Endothelial cell of umbilical vein (primary cell): ENCODE measurements around the gene COQ8A. TPM values are rescaled to one million over a fixed set of nuclear protein-coding genes. Genes with fewer than 3 reads are reported as not detected.

Source experiments
- BruUV-seq: library from RNA; stranded (reverse); fragments of 400-500 nt; replicated peaks from 2 replicates; lab custom pipeline; 2021; lab: Mats Ljungman, UMichigan
- CTCF ChIA-PET: fragments of 300-600, 350-600 bp; sonication (Branson Sonifier 250); formaldehyde crosslinking; loops from one replicate; lab custom pipeline; 2021; ENCODE audit warnings: antibody characterized with exemption, inconsistent platforms; lab: Charles Lee
- POLR2A ChIA-PET: fragments of 300-600, 350-600 bp; sonication (Branson Sonifier 250); formaldehyde crosslinking; loops from one replicate; lab custom pipeline; 2021; ENCODE audit warnings: antibody characterized with exemption, inconsistent platforms; lab: Charles Lee
- DNase-seq: peaks from one replicate; pipeline ENCODE4 v3.0.0-alpha.2; 2011; ENCODE audit warnings: low read depth, low spot score
- FAIRE-seq: peaks from 2 replicates; lab custom pipeline; 2011; peaks lifted over from hg19 to GRCh38; lab: Jason Lieb, UNC
- H2AFZ ChIP-seq: 2 replicates; pipeline ENCODE4 v1.6.0; 2012; ENCODE audit warnings: low read depth, low read length, control low read depth, inconsistent platforms
- H3K27ac ChIP-seq: 2 replicates; pipeline ENCODE4 v1.5.1; 2011; ENCODE audit warnings: low read depth, mild to moderate bottlenecking, control low read depth, low read length, moderate library complexity; ENCODE audit not compliant: insufficient read depth
- H3K27me3 ChIP-seq, 2 experiments: 2 replicates each; pipeline versions ENCODE4 v1.6.0 to v1.6.1; 2011; ENCODE audit warnings: low read length in 2 of 2, mixed read lengths in 1 of 2; ENCODE audit not compliant: control insufficient read depth in 2 of 2, insufficient read depth in 2 of 2
- H3K36me3 ChIP-seq, 2 experiments: 2 replicates in 1 of 2; 3 replicates in 1 of 2; pipeline ENCODE4 v1.5.1; 2011; ENCODE audit warnings: low read length in 2 of 2, mild to moderate bottlenecking in 1 of 2, moderate library complexity in 1 of 2; ENCODE audit not compliant: control insufficient read depth in 2 of 2, insufficient read depth in 2 of 2; ENCODE audit errors: extremely low read depth in 1 of 2
- H3K4me1 ChIP-seq: 3 replicates; pipeline ENCODE4 v1.5.1; 2011; ENCODE audit warnings: mild to moderate bottlenecking, low read length; ENCODE audit not compliant: control insufficient read depth, insufficient read depth; ENCODE audit errors: extremely low read depth
- H3K4me2 ChIP-seq: 2 replicates; pipeline ENCODE4 v1.6.1; 2011; ENCODE audit warnings: low read length, control low read depth, mixed read lengths; ENCODE audit not compliant: insufficient read depth
- H3K4me3 ChIP-seq, 3 experiments: fragments of 200-600 bp in 1 of 3; sonication (generic), shearing (Covaris generic) in 1 of 3; replicated peaks in 1 of 3; 2 replicates each; pipeline ENCODE4 v1.5.1; 2011 to 2016; ENCODE audit warnings: control low read depth in 3 of 3, low read length in 3 of 3, mild to moderate bottlenecking in 2 of 3, inconsistent platforms in 1 of 3, low read depth in 1 of 3, moderate library complexity in 1 of 3; ENCODE audit not compliant: insufficient read depth in 1 of 3
- H3K79me2 ChIP-seq: 2 replicates; pipeline ENCODE4 v1.6.0; 2012; ENCODE audit warnings: low read length, inconsistent platforms; ENCODE audit not compliant: control insufficient read depth, insufficient read depth
- H3K9ac ChIP-seq: replicated peaks from 2 replicates; pipeline ENCODE3; 2011; ENCODE audit warnings: low read length, control low read depth; ENCODE audit not compliant: insufficient read depth; ENCODE audit errors: extremely low read depth
- H3K9me1 ChIP-seq: replicated peaks from 3 replicates; pipeline ENCODE4 v1.6.0; 2011; ENCODE audit warnings: mild to moderate bottlenecking, low read length; ENCODE audit not compliant: control insufficient read depth, insufficient read depth; ENCODE audit errors: extremely low read depth
- H3K9me3 ChIP-seq: replicated peaks from 2 replicates; pipeline ENCODE4 v1.5.1; 2012; ENCODE audit warnings: low read length, inconsistent platforms; ENCODE audit not compliant: control insufficient read depth, insufficient read depth
- H4K20me1 ChIP-seq: replicated peaks from 2 replicates; pipeline ENCODE3; 2011; ENCODE audit warnings: mild to moderate bottlenecking, low read length; ENCODE audit not compliant: control insufficient read depth, insufficient read depth; ENCODE audit errors: extremely low read depth
- CTCF ChIP-seq, 2 donors: IDR thresholded peaks; 1 replicate in 1 of 2; 2 replicates in 1 of 2; pipeline ENCODE4 v1.5.1; 2011; ENCODE audit warnings: low read length in 2 of 2, mild to moderate bottlenecking in 2 of 2, moderate library complexity in 2 of 2, control low read depth in 1 of 2, inconsistent platforms in 1 of 2, low read depth in 1 of 2; ENCODE audit not compliant: insufficient read depth in 1 of 2; ENCODE audit errors: extremely low read depth in 1 of 2
- EZH2 ChIP-seq: IDR thresholded peaks from 2 replicates; pipeline ENCODE4 v1.6.1; 2012; ENCODE audit warnings: borderline replicate concordance, low read depth, mild to moderate bottlenecking, moderate library complexity, low read length, inconsistent platforms; ENCODE audit not compliant: severe bottlenecking
- FOS ChIP-seq: IDR thresholded peaks from 2 replicates; pipeline ENCODE4 v1.6.1; 2011; ENCODE audit warnings: mild to moderate bottlenecking, low read length, moderate library complexity, borderline replicate concordance; ENCODE audit not compliant: insufficient read depth
- GATA2 ChIP-seq: IDR thresholded peaks from 2 replicates; pipeline ENCODE4 v1.7.0; 2011; ENCODE audit warnings: low read depth, mild to moderate bottlenecking, moderate library complexity, mixed read lengths, low read length; ENCODE audit not compliant: insufficient read length, insufficient read depth
- JUN ChIP-seq: IDR thresholded peaks from 2 replicates; pipeline ENCODE4 v1.6.1; 2011; ENCODE audit warnings: borderline replicate concordance, low read depth; ENCODE audit not compliant: insufficient read length, insufficient read depth
- MYC ChIP-seq: IDR thresholded peaks from one replicate; pipeline ENCODE4 v1.6.1; 2011; ENCODE audit warnings: mild to moderate bottlenecking, low read depth, low read length
- POLR2A ChIP-seq: IDR thresholded peaks from 2 replicates; pipeline ENCODE4 v1.6.1; 2012; ENCODE audit warnings: low read depth, mild to moderate bottlenecking, control low read depth, low read length
- POLR2AphosphoS5 ChIP-seq: IDR thresholded peaks from 2 replicates; pipeline ENCODE4 v1.6.1; 2012; ENCODE audit warnings: low read depth, mild to moderate bottlenecking, control low read depth, low read length, moderate library complexity; ENCODE audit not compliant: insufficient read depth
- dilution Hi-C: fragments of 300-500 bp; cut with MboI; formaldehyde crosslinking; loops from one replicate; pipeline ENCODE4 v1.15.0; 2019; ENCODE audit warnings: low sequenced_read_pairs; ENCODE audit not compliant: extremely low pct_ligation_motif_present
- intact Hi-C: fragments of 100-400 bp; cut with micrococcal nuclease; formaldehyde crosslinking; loops from one replicate; pipeline ENCODE4 v1.10.0; 2022
- polyA plus RNA-seq, 4 experiments: library from polyadenylated mRNA; depleted of rRNA in 3 of 4; stranded (reverse) in 3 of 4; unstranded in 1 of 4; fragments of >200 nt; gene quantifications; 2 replicates each; pipeline versions ENCODE4 v1.2.1 to v1.2.3, GENCODE V29; 2011 to 2012; ENCODE audit warnings: missing spikeins in 1 of 4
- total RNA-seq: library from RNA; stranded (reverse); gene quantifications from 2 replicates; pipeline ENCODE4 v1.2.3, GENCODE V29; 2021
- TF ChIP-seq, protein P1 (sequence below): IDR thresholded peaks from 2 replicates; pipeline ENCODE4 v1.6.1; 2011; ENCODE audit not compliant: insufficient read depth, insufficient read length

Gene COQ8A
- total and polyA plus RNA-seq, 2 donors (not counting 3 experiments of a cell fraction or from before 2014, with no cell fraction given) = 6.8 to 9.4 TPM

GRCh38 chr1:226934483-226935237 is 5.4 kb upstream of the COQ8A start:
- FAIRE-seq = no peak
- Histone ChIP-seq H3K9me3 (no peaks in the 10 kb centered on the region), H3K27me3 (no peaks in the 10 kb centered on the region), H3K36me3 (no peaks in the 10 kb centered on the region), H3K4me3 (no peak overlapping the region), H2AFZ (no peak overlapping the region), H3K4me1 (peaks cover 4% of the 10 kb centered on the region), H3K9ac (no peak overlapping the region), H3K79me2 (no peaks in the 10 kb centered on the region), H3K9me1 (no peaks in the 10 kb centered on the region), H3K4me2 (no peak overlapping the region), H3K27ac (no peak overlapping the region), H4K20me1 (no peaks in the 10 kb centered on the region)
- ChIA-PET POLR2A (no interaction called here), CTCF (no interaction called here)
- TF ChIP-seq GATA2 (no peak), FOS (no peak), JUN (no peak), POLR2A (no peak), MYC (no peak), EZH2 (no peak), POLR2AphosphoS5 (no peak), CTCF (IDR thresholded peaks at IDR 0.05; ENCODE audit: extremely low read depth in 1 of 2, insufficient read depth in 1 of 2, low read depth in 1 of 2, low read length in 2 of 2) (no peak)
- TF ChIP-seq, protein P1, sequence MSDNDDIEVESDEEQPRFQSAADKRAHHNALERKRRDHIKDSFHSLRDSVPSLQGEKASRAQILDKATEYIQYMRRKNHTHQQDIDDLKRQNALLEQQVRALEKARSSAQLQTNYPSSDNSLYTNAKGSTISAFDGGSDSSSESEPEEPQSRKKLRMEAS = no peak
- DNase-seq = no peak
- dilution Hi-C loops = no loop called here
- intact Hi-C loops = loop anchor here (5.0 kb wide), 1 partner anchor 53 kb away; no protein-coding TSS in a partner anchor
- no TSS peak for BruUV-seq
